ENCODE data around the gene SDHD.

GRCh38 chr11:112100462-112100861, 13.8 kb downstream of the SDHD start:
- TF ChIP-seq CTCF (IDR thresholded peaks at IDR 0.05) (no peak), POLR2A (IDR thresholded peaks at IDR 0.05) (no peak)

Data from thyroid gland (tissue), 4 donors.